Measurements from ENCODE around the gene SULT2B1.

The SULT2B1 gene

GRCh38 chr19:48646001-48646721 lies 94.2 kb downstream of the SULT2B1 start, which contains the start of gene CA11:
Gene CA11 (minus strand): TSS chr19:48646187. CDS start chr19:48645632, 555 bp downstream.
- DNase-seq (peak; percentile 93 to 96 (median 93)), ATAC-seq (replicated peaks) (peak; percentile 81)
- Mint-ChIP-seq H3K27ac (peak within 1 kb of the TSS; percentile 93 to 98), H3K36me3 (ENCODE audit: insufficient read depth) (peaks cover 11% of the 10 kb centered on the region), H3K4me3 (peak within 1 kb of the TSS; percentile 90 to 95), H3K27me3 (no peaks in the 10 kb centered on the region), H3K4me1 (ENCODE audit: low read depth in 2 of 2) (peaks cover 33 to 35% of the 10 kb centered on the region in 2 donors), H3K9me3 (no peaks in the 10 kb centered on the region)

- Mint-ChIP-seq H3K9me3 (no peaks in the 10 kb centered on the region), H3K4me3 (peak overlapping the region; percentile 90 to 95), H3K36me3 (ENCODE audit: insufficient read depth) (peaks cover 11% of the 10 kb centered on the region), H3K27me3 (no peaks in the 10 kb centered on the region), H3K4me1 (ENCODE audit: low read depth in 2 of 2) (peaks cover 33 to 35% of the 10 kb centered on the region in 2 donors), H3K27ac (peak overlapping the region; percentile 93 to 98)
- ATAC-seq (replicated peaks) (no peak), DNase-seq (no peak)
These were observed 94.8 kb downstream of the SULT2B1 start for GRCh38 chr19:48646722-48647216.

- Mint-ChIP-seq H3K27ac (peak overlapping the region; percentile 93 to 98), H3K27me3 (no peaks in the 10 kb centered on the region), H3K36me3 (ENCODE audit: insufficient read depth) (peaks cover 11% of the 10 kb centered on the region), H3K4me1 (ENCODE audit: low read depth in 2 of 2) (peaks cover 33% of the 10 kb centered on the region in 2 donors), H3K9me3 (no peaks in the 10 kb centered on the region), H3K4me3 (peak overlapping the region in 1 of 2 donors; percentile 27)
- ATAC-seq (replicated peaks): no peak
- no peak for DNase-seq
These were observed 96.2 kb downstream of the SULT2B1 start for GRCh38 chr19:48648134-48648533.
